ENCODE measurements around the gene SS18.
"Not testable (repeated sequence)": the region's sequence is repeated elsewhere in the genome, so short reads cannot be mapped to it uniquely, and the experiment has no call there.

The SS18 gene

GRCh38 chr18:26090130-26091046 is at the start of gene SS18:
SS18 (minus strand) TSS chr18:26090613; CDS start chr18:26090569, 44 bp downstream.
- peak; percentile 85 for FAIRE-seq

- no peak for FAIRE-seq
These were observed 45.1 kb upstream of the SS18 start for GRCh38 chr18:26135548-26135947.

- FAIRE-seq: no peak
These were observed 43.7 kb upstream of the SS18 start for GRCh38 chr18:26134107-26134506.

- FAIRE-seq: no peak
These were observed 43.2 kb upstream of the SS18 start, which contains the start of gene PSMA8 for GRCh38 chr18:26133652-26134051. PSMA8 (plus strand) TSS chr18:26133869; CDS start chr18:26133966, 97 bp downstream.

GRCh38 chr18:26128192-26128591 is 37.8 kb upstream of the SS18 start:
- not testable (repeated sequence) for FAIRE-seq

GRCh38 chr18:26127786-26128185 is 37.4 kb upstream of the SS18 start:
- no peak for FAIRE-seq

GRCh38 chr18:26121994-26122393 is 31.6 kb upstream of the SS18 start:
- FAIRE-seq: not testable (repeated sequence)

- FAIRE-seq: no peak
These were observed 31.1 kb upstream of the SS18 start for GRCh38 chr18:26121476-26121875.

- no peak for FAIRE-seq
These were observed 28.8 kb upstream of the SS18 start for GRCh38 chr18:26119246-26119645.

GRCh38 chr18:26104035-26104434 is 13.6 kb upstream of the SS18 start:
- FAIRE-seq: no peak

GRCh38 chr18:26103579-26103978 is 13.2 kb upstream of the SS18 start:
- no peak for FAIRE-seq

- FAIRE-seq: no peak
These were observed 7.2 kb upstream of the SS18 start for GRCh38 chr18:26097563-26097962.

- no peak for FAIRE-seq
These were observed 6.4 kb upstream of the SS18 start for GRCh38 chr18:26096852-26097251.

GRCh38 chr18:26091047-26091630 is 726 bp upstream of the SS18 start:
- FAIRE-seq: no peak

GRCh38 chr18:26089293-26090129 is 902 bp downstream of the SS18 start:
- FAIRE-seq: no peak

GRCh38 chr18:26088487-26088886 is 1.9 kb downstream of the SS18 start:
- FAIRE-seq: no peak

- no peak for FAIRE-seq
These were observed 3.5 kb downstream of the SS18 start for GRCh38 chr18:26086959-26087358.

GRCh38 chr18:26085056-26085455 is 5.4 kb downstream of the SS18 start:
- no peak for FAIRE-seq

GRCh38 chr18:26083099-26083498 is 7.3 kb downstream of the SS18 start:
- no peak for FAIRE-seq

GRCh38 chr18:26082475-26082874 is 7.9 kb downstream of the SS18 start:
- FAIRE-seq: no peak

- FAIRE-seq: no peak
These were observed 16.2 kb downstream of the SS18 start for GRCh38 chr18:26074246-26074645.

- FAIRE-seq: no peak
These were observed 16.7 kb downstream of the SS18 start for GRCh38 chr18:26073758-26074157.

GRCh38 chr18:26071725-26072124 is 18.7 kb downstream of the SS18 start:
- FAIRE-seq: no peak
